ENCODE results near the gene LANCL2.

Gene LANCL2

DNA sequence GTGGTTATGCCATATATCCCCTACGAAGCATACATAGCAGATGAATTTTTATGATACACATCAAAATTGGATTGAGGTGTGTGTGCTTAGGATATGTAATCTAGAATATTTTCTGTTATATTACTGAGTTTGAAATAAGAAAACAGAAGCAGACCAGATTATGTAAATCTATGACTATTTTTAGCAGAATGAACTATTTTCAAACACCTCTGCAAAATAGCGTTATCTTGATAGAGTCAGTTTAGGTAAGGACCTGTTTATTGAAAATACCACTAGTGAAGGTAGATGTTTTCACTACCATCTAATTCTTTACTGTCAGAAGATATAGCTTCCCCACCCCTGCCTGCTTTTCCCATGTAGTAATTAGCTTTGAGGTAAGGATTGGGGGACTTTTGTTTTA, 9.1 kb downstream of the LANCL2 start:
- no peak for TF ChIP-seq SPI1 (IDR thresholded peaks at IDR 0.05; ENCODE audit: low read depth, low read length)
- no peak for TF ChIP-seq PAX5 (IDR thresholded peaks at IDR 0.05; ENCODE audit: insufficient read depth, low read length, severe bottlenecking)
- no peak for TF ChIP-seq TAF1 (IDR thresholded peaks at IDR 0.05; ENCODE audit: low read depth, low read length)
- TF ChIP-seq POU2F2 (IDR thresholded peaks at IDR 0.05; ENCODE audit: low read depth, low read length), result no peak
- TF ChIP-seq POLR2A (IDR thresholded peaks at IDR 0.05; ENCODE audit: low read depth, low read length), result no peak
- no peak for TF ChIP-seq POLR2AphosphoS5 (IDR thresholded peaks at IDR 0.05; ENCODE audit: low read depth, low read length)
- FAIRE-seq (no peak), DNase-seq (ENCODE audit: insufficient read length, low spot score) (no peak)

DNA sequence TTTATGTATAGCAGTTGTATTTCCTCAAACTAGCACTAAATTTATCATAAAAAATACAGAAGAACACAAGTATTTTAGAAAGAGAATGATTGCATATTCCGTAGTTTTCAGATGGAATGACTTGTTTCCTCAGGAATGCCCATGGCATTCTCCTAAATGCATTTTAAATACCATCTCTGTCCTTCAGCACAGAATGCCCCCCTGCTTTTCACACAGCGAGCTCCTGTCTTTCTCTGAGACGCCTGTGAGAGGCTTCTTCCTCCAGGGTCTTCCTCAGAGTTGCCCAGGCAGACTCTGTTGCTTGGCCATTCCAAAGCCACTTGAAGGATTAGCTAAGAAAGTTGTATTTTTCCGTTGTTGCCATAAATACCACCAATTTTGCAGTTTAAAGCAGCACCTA, 10.1 kb downstream of the LANCL2 start:
- FAIRE-seq, result no peak
- no peak for DNase-seq (ENCODE audit: insufficient read length, low spot score)
- TF ChIP-seq TAF1 (IDR thresholded peaks at IDR 0.05; ENCODE audit: low read depth, low read length) (no peak), SPI1 (IDR thresholded peaks at IDR 0.05; ENCODE audit: low read depth, low read length) (no peak), PAX5 (IDR thresholded peaks at IDR 0.05; ENCODE audit: insufficient read depth, low read length, severe bottlenecking) (no peak), POU2F2 (IDR thresholded peaks at IDR 0.05; ENCODE audit: low read depth, low read length) (no peak)

DNA sequence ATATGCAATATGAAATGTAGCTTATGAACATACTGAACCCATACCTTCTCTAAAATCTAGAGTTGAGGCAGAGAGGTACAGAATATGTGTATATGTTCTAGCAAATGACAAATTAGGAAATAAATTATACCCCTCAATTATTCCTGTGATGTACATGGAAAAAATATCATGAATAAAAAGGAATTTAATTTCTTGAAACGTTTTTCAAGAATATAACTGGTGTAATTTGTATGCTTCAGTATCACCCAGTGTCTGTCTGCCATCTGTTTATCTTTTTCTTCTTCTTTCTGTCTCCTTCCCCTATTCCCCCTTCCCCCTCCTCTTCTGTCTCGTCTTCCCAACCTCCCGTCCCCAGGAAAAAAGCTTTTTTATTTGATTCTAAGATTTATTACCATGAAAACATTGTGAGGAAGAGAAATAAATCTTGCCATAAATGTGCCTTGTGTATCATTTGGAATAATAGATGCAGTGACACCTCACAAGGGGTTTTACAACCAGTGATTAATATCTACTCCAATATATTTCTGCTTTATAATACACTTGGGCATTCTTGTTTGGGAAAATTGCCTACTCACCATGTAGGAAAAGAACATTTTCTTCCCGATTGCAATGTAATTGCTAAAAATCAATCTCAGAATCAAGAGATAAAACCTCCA, 12.2 kb downstream of the LANCL2 start:
- FAIRE-seq, result no peak
- DNase-seq (ENCODE audit: insufficient read length, low spot score), result no peak
- TF ChIP-seq SPI1 (IDR thresholded peaks at IDR 0.05; ENCODE audit: low read depth, low read length), result no peak
- no peak for TF ChIP-seq POLR2A (IDR thresholded peaks at IDR 0.05; ENCODE audit: low read depth, low read length)
- TF ChIP-seq TAF1 (IDR thresholded peaks at IDR 0.05; ENCODE audit: low read depth, low read length), result no peak
- TF ChIP-seq POLR2AphosphoS5 (IDR thresholded peaks at IDR 0.05; ENCODE audit: low read depth, low read length), result no peak
- no peak for TF ChIP-seq PAX5 (IDR thresholded peaks at IDR 0.05; ENCODE audit: insufficient read depth, low read length, severe bottlenecking)
- TF ChIP-seq POU2F2 (IDR thresholded peaks at IDR 0.05; ENCODE audit: low read depth, low read length), result no peak

DNA sequence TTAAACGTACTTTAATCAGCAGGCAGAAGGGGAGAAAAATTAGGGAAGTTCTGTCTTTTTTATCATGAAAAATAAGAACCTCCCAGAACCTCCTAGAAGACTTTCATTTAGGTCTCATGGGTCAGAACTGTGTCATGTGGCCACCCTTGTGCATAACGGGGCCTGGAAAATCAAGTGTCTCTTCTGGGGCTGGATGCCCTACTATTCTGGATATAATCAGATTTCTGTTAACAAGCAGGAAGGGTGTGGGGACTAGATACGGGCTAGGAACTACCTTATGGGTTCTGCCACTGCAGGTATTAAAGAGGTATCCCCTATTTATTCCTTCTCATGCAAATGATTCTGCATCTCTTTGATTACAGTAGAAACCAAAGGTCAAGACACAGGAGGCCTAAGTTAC, 14.1 kb downstream of the LANCL2 start:
- TF ChIP-seq TAF1 (IDR thresholded peaks at IDR 0.05; ENCODE audit: low read depth, low read length) (no peak), POU2F2 (IDR thresholded peaks at IDR 0.05; ENCODE audit: low read depth, low read length) (no peak), POLR2A (IDR thresholded peaks at IDR 0.05; ENCODE audit: low read depth, low read length) (no peak), SPI1 (IDR thresholded peaks at IDR 0.05; ENCODE audit: low read depth, low read length) (no peak)
- DNase-seq (ENCODE audit: insufficient read length, low spot score), result no peak
- FAIRE-seq, result no peak

DNA sequence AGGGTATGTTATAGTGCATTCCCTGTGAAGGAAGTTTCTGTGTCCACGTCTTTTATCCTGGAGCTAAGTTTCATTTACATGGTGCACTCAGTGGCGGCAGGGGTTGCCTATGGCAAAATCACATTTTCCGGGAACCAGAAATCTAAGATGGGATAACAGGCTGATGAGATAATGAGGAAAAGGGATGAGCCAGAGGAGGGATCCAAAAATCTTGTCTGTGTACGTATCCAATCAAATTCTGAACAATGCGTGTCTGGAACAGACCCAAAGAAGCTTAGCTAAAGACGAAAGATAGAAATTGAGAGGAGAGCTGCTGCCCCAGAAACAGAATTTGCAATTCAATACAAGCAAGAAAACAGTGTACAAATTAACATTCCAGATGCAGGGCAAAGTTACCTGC, 16.1 kb downstream of the LANCL2 start:
- FAIRE-seq (no peak), DNase-seq (ENCODE audit: insufficient read length, low spot score) (no peak)
- TF ChIP-seq TAF1 (IDR thresholded peaks at IDR 0.05; ENCODE audit: low read depth, low read length) (no peak), POLR2AphosphoS5 (IDR thresholded peaks at IDR 0.05; ENCODE audit: low read depth, low read length) (no peak), PAX5 (IDR thresholded peaks at IDR 0.05; ENCODE audit: insufficient read depth, low read length, severe bottlenecking) (no peak), SPI1 (IDR thresholded peaks at IDR 0.05; ENCODE audit: low read depth, low read length) (no peak), POU2F2 (IDR thresholded peaks at IDR 0.05; ENCODE audit: low read depth, low read length) (no peak), POLR2A (IDR thresholded peaks at IDR 0.05; ENCODE audit: low read depth, low read length) (no peak)

DNA sequence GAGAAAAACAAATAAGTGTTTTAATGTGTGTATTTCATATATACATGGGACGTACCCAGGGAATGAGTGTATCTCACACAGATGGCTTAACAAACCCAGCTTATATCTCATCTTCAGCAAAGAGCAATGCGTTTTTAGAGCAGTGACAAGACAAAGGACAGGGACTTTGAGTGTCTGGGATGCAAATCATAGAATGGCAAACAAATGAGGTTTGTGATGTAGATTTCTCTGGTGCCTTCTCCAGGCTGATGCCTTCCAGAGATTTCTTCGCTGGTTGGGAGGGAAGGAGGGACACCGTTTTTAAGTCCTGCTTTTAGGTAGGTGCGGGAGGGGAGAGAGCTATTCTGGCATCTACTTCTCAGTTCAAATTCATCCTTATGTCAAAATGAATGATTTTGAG, 16.6 kb downstream of the LANCL2 start:
- no peak for FAIRE-seq
- DNase-seq (ENCODE audit: insufficient read length, low spot score), result no peak
- TF ChIP-seq SPI1 (IDR thresholded peaks at IDR 0.05; ENCODE audit: low read depth, low read length), result no peak
- TF ChIP-seq PAX5 (IDR thresholded peaks at IDR 0.05; ENCODE audit: insufficient read depth, low read length, severe bottlenecking), result no peak
- no peak for TF ChIP-seq POLR2A (IDR thresholded peaks at IDR 0.05; ENCODE audit: low read depth, low read length)
- TF ChIP-seq POU2F2 (IDR thresholded peaks at IDR 0.05; ENCODE audit: low read depth, low read length), result no peak
- no peak for TF ChIP-seq TAF1 (IDR thresholded peaks at IDR 0.05; ENCODE audit: low read depth, low read length)
- TF ChIP-seq POLR2AphosphoS5 (IDR thresholded peaks at IDR 0.05; ENCODE audit: low read depth, low read length), result no peak

DNA sequence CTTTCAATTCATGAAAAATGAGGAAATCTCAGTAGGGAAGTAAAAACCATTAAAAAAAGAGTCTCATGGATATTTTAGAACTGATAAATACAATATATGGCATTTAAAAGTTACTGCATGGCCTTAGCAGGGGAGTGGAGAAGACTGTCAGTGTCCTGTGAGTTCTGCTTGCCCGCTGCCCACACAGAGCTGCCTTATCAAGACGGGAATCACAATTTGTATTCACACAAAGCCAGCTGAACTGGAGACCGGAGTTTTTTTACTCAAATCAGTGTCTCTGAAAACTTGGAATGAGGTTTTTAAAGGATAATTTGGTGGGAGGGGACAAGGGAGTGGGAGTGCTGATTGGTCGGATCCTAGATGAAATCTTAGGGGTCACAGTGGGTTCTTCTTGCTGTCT, 17.1 kb downstream of the LANCL2 start:
- TF ChIP-seq POLR2AphosphoS5 (IDR thresholded peaks at IDR 0.05; ENCODE audit: low read depth, low read length), result no peak
- no peak for TF ChIP-seq TAF1 (IDR thresholded peaks at IDR 0.05; ENCODE audit: low read depth, low read length)
- no peak for TF ChIP-seq PAX5 (IDR thresholded peaks at IDR 0.05; ENCODE audit: insufficient read depth, low read length, severe bottlenecking)
- TF ChIP-seq POU2F2 (IDR thresholded peaks at IDR 0.05; ENCODE audit: low read depth, low read length), result no peak
- no peak for TF ChIP-seq SPI1 (IDR thresholded peaks at IDR 0.05; ENCODE audit: low read depth, low read length)
- TF ChIP-seq POLR2A (IDR thresholded peaks at IDR 0.05; ENCODE audit: low read depth, low read length), result no peak
- no peak for DNase-seq (ENCODE audit: insufficient read length, low spot score)
- FAIRE-seq, result no peak

DNA sequence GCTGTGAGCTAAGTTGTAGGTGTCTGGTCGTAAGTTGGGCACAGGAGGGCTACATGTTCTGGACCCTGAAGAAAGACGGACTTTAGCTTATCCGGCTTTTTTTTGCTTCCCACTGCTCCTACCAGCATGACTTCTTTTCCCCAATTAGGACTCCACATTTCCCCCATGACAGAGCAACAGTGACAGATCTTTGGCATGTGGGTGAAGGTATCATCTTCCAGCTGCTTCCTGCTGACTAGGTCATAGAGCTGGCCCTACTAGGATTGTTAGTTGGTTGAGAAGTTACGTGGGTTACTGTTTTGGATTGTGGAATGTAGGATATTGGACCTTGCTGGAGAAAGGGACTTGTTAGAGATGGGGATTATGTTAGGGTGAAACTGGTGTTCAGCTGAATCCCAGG, 21.4 kb downstream of the LANCL2 start:
- DNase-seq (ENCODE audit: insufficient read length, low spot score) (no peak), FAIRE-seq (no peak)
- no peak for TF ChIP-seq PAX5 (IDR thresholded peaks at IDR 0.05; ENCODE audit: insufficient read depth, low read length, severe bottlenecking)
- no peak for TF ChIP-seq POLR2A (IDR thresholded peaks at IDR 0.05; ENCODE audit: low read depth, low read length)
- no peak for TF ChIP-seq SPI1 (IDR thresholded peaks at IDR 0.05; ENCODE audit: low read depth, low read length)
- no peak for TF ChIP-seq POU2F2 (IDR thresholded peaks at IDR 0.05; ENCODE audit: low read depth, low read length)
- TF ChIP-seq TAF1 (IDR thresholded peaks at IDR 0.05; ENCODE audit: low read depth, low read length), result no peak
- TF ChIP-seq POLR2AphosphoS5 (IDR thresholded peaks at IDR 0.05; ENCODE audit: low read depth, low read length), result no peak

DNA sequence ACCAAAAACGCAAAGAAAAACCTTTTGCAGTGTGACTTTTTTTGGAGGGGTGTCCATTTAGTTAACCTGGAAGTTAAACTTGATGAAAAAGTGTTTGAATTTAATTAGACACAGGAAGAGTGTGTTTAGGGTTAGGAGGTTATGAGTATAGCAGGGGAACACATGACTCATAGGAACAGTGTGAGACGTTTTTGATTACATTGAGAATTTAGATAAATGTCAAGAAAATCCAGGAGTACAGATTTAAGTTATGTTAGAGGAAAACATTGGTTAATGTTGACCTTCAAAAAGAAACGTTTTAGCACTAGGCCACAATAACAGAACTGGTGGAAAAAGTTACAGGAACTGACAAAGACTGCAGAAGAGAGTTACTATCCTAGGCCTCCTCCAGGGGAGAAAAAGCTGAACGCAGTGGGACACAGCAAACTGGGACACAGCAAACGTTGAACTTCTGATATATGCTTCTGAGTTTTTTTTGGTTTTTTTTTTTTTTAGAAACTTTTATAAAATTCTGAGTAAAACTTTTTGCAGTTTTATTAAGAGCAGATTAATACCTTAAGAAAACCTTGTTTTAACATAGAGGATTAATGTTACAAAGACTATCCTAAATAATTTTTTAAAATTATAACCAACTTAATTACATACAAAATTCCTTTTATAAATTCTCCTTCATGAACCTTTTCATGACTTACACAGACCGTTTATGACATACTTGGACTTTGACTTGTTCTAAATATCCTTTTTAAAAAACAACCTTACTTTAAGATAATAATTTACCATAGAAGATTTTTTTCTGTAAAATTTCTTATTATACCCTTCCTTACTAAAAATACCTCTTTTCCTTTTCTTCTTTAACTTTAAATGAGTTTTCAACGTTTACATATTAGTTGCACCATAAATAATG, 22.2 kb downstream of the LANCL2 start:
- TF ChIP-seq SPI1 (IDR thresholded peaks at IDR 0.05; ENCODE audit: low read depth, low read length) (no peak), POLR2AphosphoS5 (IDR thresholded peaks at IDR 0.05; ENCODE audit: low read depth, low read length) (no peak)
- DNase-seq (ENCODE audit: insufficient read length, low spot score), result no peak
- FAIRE-seq, result no peak
